IMR-90 (cell line): Measurements from ENCODE around the gene RAP2A. TPM values are rescaled to one million over a fixed set of nuclear protein-coding genes. Genes with fewer than 3 reads are reported as not detected.

Source experiments
- ATAC-seq: fragments of 200-7000 bp; cut with Tn5 transposase; 2 replicates; pipeline ENCODE4 v1.9.1; 2020; ENCODE audit warnings: low read depth, mild to moderate bottlenecking, moderate library complexity
- BruUV-seq: library from RNA; stranded (reverse); fragments of 400-500 nt; replicated peaks from 2 replicates; lab custom pipeline; 2021; lab: Mats Ljungman, UMichigan
- CTCF ChIA-PET: fragments of 300-600 bp; formaldehyde crosslinking; extraction: SDS; loops from one replicate; lab custom pipeline; 2021; ENCODE audit warnings: antibody characterized with exemption; lab: Yijun Ruan, JAX
- POLR2A ChIA-PET: fragments of 300-600 bp; sonication (Branson Sonifier 250); formaldehyde crosslinking; loops from one replicate; lab custom pipeline; 2022; ENCODE audit warnings: antibody characterized with exemption; ENCODE audit not compliant: unreplicated experiment; lab: Charles Lee
- DNase-seq: peaks from one replicate; pipeline ENCODE4 v3.0.0; 2013
- H2AFZ ChIP-seq: replicated peaks from 2 replicates; pipeline ENCODE3; 2013; ENCODE audit warnings: low read length, mild to moderate bottlenecking; ENCODE audit not compliant: poor library complexity
- H2AK5ac ChIP-seq: 2 replicates; pipeline ENCODE4 v1.6.1; 2013; ENCODE audit warnings: low read depth, low read length, inconsistent platforms
- H2AK9ac ChIP-seq: replicated peaks from 2 replicates; pipeline ENCODE3; 2013; ENCODE audit warnings: mild to moderate bottlenecking, low read depth, low read length, moderate library complexity; ENCODE audit not compliant: poor library complexity
- H2BK120ac ChIP-seq: 2 replicates; pipeline ENCODE4 v1.6.1; 2013; ENCODE audit warnings: low read depth, low read length, inconsistent platforms
- H2BK15ac ChIP-seq: 3 replicates; pipeline ENCODE4 v1.6.1; 2013; ENCODE audit warnings: low read depth, low read length, inconsistent platforms
- H2BK20ac ChIP-seq: 2 replicates; pipeline ENCODE4 v1.6.1; 2013; ENCODE audit warnings: low read depth, mild to moderate bottlenecking, inconsistent platforms, low read length, moderate library complexity
- H2BK5ac ChIP-seq: 2 replicates; pipeline ENCODE4 v1.6.1; 2013; ENCODE audit warnings: mild to moderate bottlenecking, low read depth, low read length, inconsistent platforms; ENCODE audit not compliant: poor library complexity, severe bottlenecking
- H3K14ac ChIP-seq: replicated peaks from 2 replicates; pipeline ENCODE4 v1.6.1; 2013; ENCODE audit warnings: low read depth, low read length, inconsistent platforms
- H3K18ac ChIP-seq: 2 replicates; pipeline ENCODE4 v1.6.1; 2013; ENCODE audit warnings: low read depth, low read length, control low read depth
- H3K23ac ChIP-seq: 2 replicates; pipeline ENCODE4 v1.6.1; 2013; ENCODE audit warnings: low read depth, low read length, inconsistent platforms
- H3K27ac ChIP-seq: 2 replicates; pipeline ENCODE4 v1.5.1; 2013; ENCODE audit warnings: mild to moderate bottlenecking, control low read depth, low read length; ENCODE audit not compliant: insufficient read depth
- H3K27me3 ChIP-seq: 2 replicates; pipeline ENCODE4 v1.6.1; 2013; ENCODE audit warnings: low read length; ENCODE audit not compliant: control insufficient read depth, insufficient read depth
- H3K36me3 ChIP-seq: 2 replicates; pipeline ENCODE4 v1.6.1; 2013; ENCODE audit warnings: low read length, mixed read lengths; ENCODE audit not compliant: control insufficient read depth, insufficient read depth
- H3K4ac ChIP-seq: 2 replicates; pipeline ENCODE4 v1.6.1; 2013; ENCODE audit warnings: low read depth, low read length, inconsistent platforms
- H3K4me1 ChIP-seq: 2 replicates; pipeline ENCODE4 v1.6.1; 2013; ENCODE audit warnings: low read length, mixed read lengths; ENCODE audit not compliant: control insufficient read depth, insufficient read depth
- H3K4me2 ChIP-seq: 2 replicates; pipeline ENCODE4 v1.6.1; 2013; ENCODE audit warnings: low read depth, mild to moderate bottlenecking, control low read depth, low read length, moderate library complexity
- H3K4me3 ChIP-seq: 2 replicates; pipeline ENCODE4 v1.5.1; 2013; ENCODE audit warnings: low read depth, mild to moderate bottlenecking, control low read depth, low read length, moderate library complexity; ENCODE audit not compliant: insufficient read depth
- H3K56ac ChIP-seq: 2 replicates; pipeline ENCODE4 v1.6.1; 2013; ENCODE audit warnings: low read length, inconsistent platforms; ENCODE audit not compliant: insufficient read depth; ENCODE audit errors: extremely low read depth
- H3K79me1 ChIP-seq, 2 experiments: 2 replicates each; pipeline ENCODE4 v1.6.1; 2013; ENCODE audit warnings: low read length in 2 of 2, inconsistent platforms in 1 of 2, low read depth in 1 of 2
- H3K9ac ChIP-seq: 2 replicates; pipeline ENCODE4 v1.6.1; 2013; ENCODE audit warnings: low read depth, low read length, control low read depth
- H3K9me1 ChIP-seq: 2 replicates; pipeline ENCODE4 v1.6.1; 2013; ENCODE audit warnings: low read length, inconsistent platforms; ENCODE audit not compliant: insufficient read depth
- H3K9me3 ChIP-seq: 2 replicates; pipeline ENCODE4 v1.6.1; 2013; ENCODE audit warnings: low read length; ENCODE audit not compliant: control insufficient read depth, insufficient read depth
- H4K20me1 ChIP-seq: 2 replicates; pipeline ENCODE4 v1.6.1; 2013; ENCODE audit warnings: low read length, inconsistent platforms; ENCODE audit not compliant: insufficient read depth
- H4K5ac ChIP-seq: 2 replicates; pipeline ENCODE4 v1.6.1; 2013; ENCODE audit warnings: mild to moderate bottlenecking, low read depth, low read length, control low read depth
- H4K8ac ChIP-seq, 2 experiments: 2 replicates each; pipeline ENCODE4 v1.6.1; 2013; ENCODE audit warnings: low read depth in 2 of 2, low read length in 2 of 2, control low read depth in 1 of 2, inconsistent platforms in 1 of 2
- H4K91ac ChIP-seq: 2 replicates; pipeline ENCODE4 v1.6.1; 2013; ENCODE audit warnings: low read depth, low read length, inconsistent platforms; ENCODE audit not compliant: insufficient read depth
- BHLHE40 ChIP-seq: fragments of 150-350 bp; IDR thresholded peaks from 2 replicates; pipeline ENCODE4 v1.6.1; 2016; ENCODE audit warnings: mild to moderate bottlenecking, low read depth, low read length
- CHD1 ChIP-seq: IDR thresholded peaks from 2 replicates; pipeline ENCODE4 v1.6.1; 2012; ENCODE audit warnings: low read depth, low read length, improper control_type of control experiment
- CTCF ChIP-seq: conservative IDR thresholded peaks from 2 replicates; pipeline ENCODE4 v1.5.1; 2012; ENCODE audit warnings: mild to moderate bottlenecking, low read depth, low read length, improper control_type of control experiment
- ELK1 ChIP-seq: fragments of 150-350 bp; IDR thresholded peaks from 2 replicates; pipeline ENCODE4 v1.6.1; 2016; ENCODE audit warnings: low read depth, mild to moderate bottlenecking, low read length, moderate library complexity, borderline replicate concordance
- FOS ChIP-seq: fragments of 150-350 bp; IDR thresholded peaks from 2 replicates; pipeline ENCODE4 v1.6.1; 2016; ENCODE audit warnings: low read depth, low read length
- MAFK ChIP-seq: IDR thresholded peaks from 2 replicates; pipeline ENCODE4 v1.6.1; 2012; ENCODE audit warnings: low read depth, low read length, improper control_type of control experiment
- MAZ ChIP-seq: IDR thresholded peaks from 2 replicates; pipeline ENCODE4 v1.6.1; 2012; ENCODE audit warnings: low read depth, mild to moderate bottlenecking, low read length, improper control_type of control experiment, moderate library complexity, borderline replicate concordance
- MXI1 ChIP-seq: IDR thresholded peaks from 2 replicates; pipeline ENCODE4 v1.6.1; 2012; ENCODE audit warnings: low read depth, mild to moderate bottlenecking, low read length, moderate library complexity, borderline replicate concordance
- NFE2L2 ChIP-seq: fragments of 150-350 bp; IDR thresholded peaks from 2 replicates; pipeline ENCODE4 v1.6.1; 2016; ENCODE audit warnings: low read depth, mild to moderate bottlenecking, low read length
- POLR2A ChIP-seq: IDR thresholded peaks from 2 replicates; pipeline ENCODE4 v1.6.1; 2012; ENCODE audit warnings: mild to moderate bottlenecking, low read depth, low read length
- RAD21 ChIP-seq: IDR thresholded peaks from 2 replicates; pipeline ENCODE4 v1.6.1; 2012; ENCODE audit warnings: low read length, improper control_type of control experiment
- RCOR1 ChIP-seq: IDR thresholded peaks from 2 replicates; pipeline ENCODE4 v1.6.1; 2012; ENCODE audit warnings: mild to moderate bottlenecking, low read length, improper control_type of control experiment; ENCODE audit not compliant: insufficient replicate concordance
- RFX5 ChIP-seq: IDR thresholded peaks from 2 replicates; pipeline ENCODE4 v1.8.0; 2012; ENCODE audit warnings: low read depth, mild to moderate bottlenecking, low read length, moderate library complexity
- SMC3 ChIP-seq: fragments of 150-350 bp; IDR thresholded peaks from 2 replicates; pipeline ENCODE4 v1.6.1; 2016; ENCODE audit warnings: low read depth, mild to moderate bottlenecking, antibody characterized with exemption, low read length, moderate library complexity
- USF2 ChIP-seq: fragments of 150-350 bp; IDR thresholded peaks from 2 replicates; pipeline ENCODE4 v1.6.1; 2017; ENCODE audit warnings: mild to moderate bottlenecking, antibody characterized with exemption, low read length, low read depth
- WGBS, 2 experiments: methylation state at CpG; one replicate each; pipeline versions ENCODE4 v1.1.5 to v1.1.7; 2013; ENCODE audit warnings: missing lambda C conversion rate in 2 of 2; ENCODE audit not compliant: insufficient read length in 1 of 2; ENCODE audit errors: extremely low coverage in 2 of 2; 5-methylcytosine and 5-hydroxymethylcytosine counted together
- dilution Hi-C: fragments of 300-500 bp; cut with HindIII; formaldehyde crosslinking; loops from one replicate; pipeline ENCODE4 v1.14.3; 2018; ENCODE audit warnings: low sequenced_read_pairs; ENCODE audit not compliant: unreplicated experiment
- in situ Hi-C: fragments of 300-500 bp; cut with MboI; formaldehyde crosslinking; loops from 3 replicates; pipeline ENCODE4 v1.14.3; 2019; ENCODE audit warnings: low sequenced_read_pairs, inconsistent platforms, mixed read lengths
- intact Hi-C: fragments of 100-400 bp; cut with micrococcal nuclease; formaldehyde crosslinking; loops from 2 replicates; pipeline ENCODE4 v1.10.0; 2022
- polyA plus RNA-seq, 3 experiments: library from polyadenylated mRNA; depleted of rRNA; stranded (reverse); fragments of >200 nt; gene quantifications; 2 replicates each; pipeline ENCODE4 v1.2.3, GENCODE V29; 2012; ENCODE audit warnings: low replicate concordance in 1 of 3
- total RNA-seq: library from RNA; depleted of rRNA; stranded (reverse); fragments of >200 nt; gene quantifications from 2 replicates; pipeline ENCODE4 v1.2.3, GENCODE V29; 2012

RAP2A gene
- total and polyA plus RNA-seq, 2 of the 4 experiments (the other 2 are of a cell fraction): 6.4 to 21.0 TPM

- Histone ChIP-seq H3K14ac (no peak overlapping the region), H3K23ac (no peak overlapping the region), H3K9ac (no peak overlapping the region), H2AFZ (no peak overlapping the region), H3K27me3 (no peaks in the 10 kb centered on the region), H2BK5ac (no peak overlapping the region), H3K56ac (no peak overlapping the region), H3K4ac (no peak overlapping the region), H2BK20ac (no peak overlapping the region), H3K18ac (no peak overlapping the region), H3K4me2 (no peak overlapping the region), H4K5ac (no peak overlapping the region), H4K91ac (no peak overlapping the region), H3K36me3 (no peaks in the 10 kb centered on the region), H2BK120ac (no peak overlapping the region), H3K9me3 (no peaks in the 10 kb centered on the region), H2AK9ac (no peak overlapping the region), H3K79me1 (no peaks in the 10 kb centered on the region), H3K9me1 (no peaks in the 10 kb centered on the region), H3K27ac (no peak overlapping the region), H4K8ac (no peak overlapping the region), H2AK5ac (no peak overlapping the region), H4K20me1 (no peaks in the 10 kb centered on the region), H3K4me1 (no peaks in the 10 kb centered on the region), H3K4me3 (no peak overlapping the region), H2BK15ac (no peak overlapping the region)
- TF ChIP-seq BHLHE40 (no peak), SMC3 (no peak), RAD21 (no peak), FOS (no peak), CHD1 (no peak), POLR2A (no peak), MXI1 (no peak), MAZ (no peak), RCOR1 (no peak), CTCF (no peak), USF2 (no peak), RFX5 (no peak), NFE2L2 (no peak), MAFK (no peak), ELK1 (no peak)
- whole genome bisulfite sequencing, 2 experiments: 75% methylated on average over 2 of the region's 8 CpGs; no CpG with 5 or more reads in 1 of the 2 experiments
- BruUV-seq: no TSS peak
- ATAC-seq (no peak), DNase-seq (no peak)
- ChIA-PET POLR2A (interaction anchor here (0.7 kb wide), 1 partner anchor 43 kb away, joined by 5 read pairs; no protein-coding TSS in a partner anchor), CTCF (no interaction called here)
- dilution Hi-C loops (no loop called here), intact Hi-C loops (no loop called here), in situ Hi-C loops (no loop called here)
Observed at GRCh38 chr13:97423300-97424045, 10.5 kb upstream of the RAP2A start.
